GM18868 (cell line): Measurements from ENCODE around the gene FAM32A.

Experiments
- ATAC-seq: cut with Tn5 transposase; IDR thresholded peaks from one replicate; pipeline ENCODE4 v1.9.1; 2021; ENCODE audit warnings: mild to moderate bottlenecking, moderate library complexity; ENCODE audit not compliant: unreplicated experiment

Gene FAM32A

DNA sequence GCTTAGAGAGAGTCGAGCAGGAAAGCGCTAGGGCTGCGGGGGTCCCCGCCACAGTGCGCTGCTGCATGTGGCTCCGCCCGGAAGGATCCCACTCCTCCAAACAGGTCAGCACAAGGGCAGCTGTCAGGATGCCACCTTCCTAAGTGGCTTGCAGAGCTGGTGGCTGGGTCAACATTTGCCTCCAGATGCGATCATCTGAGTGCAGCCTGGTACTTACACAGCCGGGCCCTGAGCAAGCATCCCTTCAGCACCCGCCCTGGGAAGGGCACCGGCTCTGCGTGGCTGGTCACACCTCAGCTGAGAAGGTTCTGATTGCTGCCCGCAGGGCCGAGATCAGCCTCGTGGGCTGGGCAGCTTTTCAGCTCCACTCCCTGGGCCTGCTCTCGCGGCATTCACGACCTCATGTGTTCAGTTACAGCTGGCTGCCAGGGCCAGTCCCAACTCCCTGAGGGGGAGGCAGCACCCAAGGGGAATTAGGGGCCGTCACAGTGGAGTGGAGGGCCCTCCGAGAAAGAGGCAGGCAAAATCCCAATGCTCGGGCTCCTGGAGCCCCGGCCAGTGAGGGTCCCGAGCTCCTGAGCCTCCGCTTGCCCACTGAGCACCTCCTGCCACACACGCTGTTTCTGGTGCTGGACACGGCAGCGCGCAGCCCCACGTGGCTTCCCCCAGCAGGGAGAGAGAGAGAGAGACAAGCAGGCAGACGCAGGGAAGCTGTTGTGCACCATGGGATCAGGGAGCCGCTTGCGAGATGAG is 39.3 kb downstream of the FAM32A start:
- no peak for ATAC-seq

DNA sequence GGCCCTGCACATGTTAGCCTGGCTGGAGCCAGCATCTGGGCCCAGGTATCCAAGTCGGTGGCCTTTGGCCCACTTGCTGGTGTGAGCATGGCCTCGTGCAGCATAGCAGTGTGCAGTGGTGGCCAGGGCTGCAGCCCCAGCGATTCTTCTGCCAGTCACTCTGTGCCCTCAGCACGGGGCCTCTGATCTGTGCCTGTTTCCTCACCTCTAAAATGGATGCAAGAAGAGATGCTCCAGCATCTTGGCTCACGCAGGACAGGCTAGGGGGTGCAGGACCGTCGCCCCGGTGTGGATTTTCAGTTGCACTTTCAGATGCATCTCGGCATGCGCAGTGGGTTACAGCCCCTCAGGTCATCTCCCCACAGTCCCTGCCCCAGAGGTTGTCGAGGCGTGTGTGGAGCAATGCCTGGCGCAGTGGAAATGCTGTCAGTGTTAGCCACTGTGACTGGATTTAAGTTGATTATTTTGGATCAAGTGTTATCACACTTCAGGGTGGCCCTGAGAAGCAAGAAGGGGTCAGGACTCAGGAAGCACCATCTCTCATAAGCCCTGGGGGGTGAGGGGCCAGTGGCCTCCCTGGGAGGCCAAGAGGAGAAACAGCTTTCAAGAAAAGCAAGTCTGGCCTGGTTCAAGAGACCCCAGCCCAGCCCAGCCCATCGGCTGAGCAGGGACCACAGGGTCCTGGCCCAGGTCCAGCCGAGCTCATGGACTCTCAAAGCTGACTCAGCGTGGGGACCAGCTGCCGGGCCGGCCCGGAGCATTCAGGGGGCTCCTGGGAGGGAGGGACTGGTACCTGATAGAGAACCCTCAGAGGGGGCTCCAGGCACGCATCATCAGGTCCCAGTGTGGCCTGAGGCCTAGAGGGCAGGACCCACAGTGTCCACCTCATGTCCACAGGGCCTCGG is 40.3 kb downstream of the FAM32A start:
- no peak for ATAC-seq

DNA sequence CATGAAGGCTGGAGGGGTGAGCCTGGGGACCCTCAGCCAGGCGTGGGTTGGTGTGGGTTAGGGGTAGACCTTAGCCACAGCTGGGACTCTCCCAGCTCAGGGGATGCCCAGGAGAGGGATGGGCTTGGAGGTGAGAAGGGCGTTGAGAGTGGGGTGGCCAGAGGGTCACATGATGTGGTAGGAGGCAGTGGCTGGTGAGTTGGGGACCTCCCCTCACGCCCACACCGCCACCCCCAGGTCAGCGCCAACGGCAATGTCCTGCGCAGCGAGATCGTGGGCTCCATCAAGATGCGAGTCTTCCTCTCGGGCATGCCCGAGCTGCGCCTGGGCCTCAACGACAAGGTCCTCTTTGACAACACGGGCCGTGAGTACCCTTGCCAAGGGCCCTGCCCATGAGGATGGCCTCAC is 41.0 kb downstream of the FAM32A start:
- ATAC-seq = no peak

- no peak for ATAC-seq
Observed at GRCh38 chr19:16226878-16227836, 41.9 kb downstream of the FAM32A start.

DNA sequence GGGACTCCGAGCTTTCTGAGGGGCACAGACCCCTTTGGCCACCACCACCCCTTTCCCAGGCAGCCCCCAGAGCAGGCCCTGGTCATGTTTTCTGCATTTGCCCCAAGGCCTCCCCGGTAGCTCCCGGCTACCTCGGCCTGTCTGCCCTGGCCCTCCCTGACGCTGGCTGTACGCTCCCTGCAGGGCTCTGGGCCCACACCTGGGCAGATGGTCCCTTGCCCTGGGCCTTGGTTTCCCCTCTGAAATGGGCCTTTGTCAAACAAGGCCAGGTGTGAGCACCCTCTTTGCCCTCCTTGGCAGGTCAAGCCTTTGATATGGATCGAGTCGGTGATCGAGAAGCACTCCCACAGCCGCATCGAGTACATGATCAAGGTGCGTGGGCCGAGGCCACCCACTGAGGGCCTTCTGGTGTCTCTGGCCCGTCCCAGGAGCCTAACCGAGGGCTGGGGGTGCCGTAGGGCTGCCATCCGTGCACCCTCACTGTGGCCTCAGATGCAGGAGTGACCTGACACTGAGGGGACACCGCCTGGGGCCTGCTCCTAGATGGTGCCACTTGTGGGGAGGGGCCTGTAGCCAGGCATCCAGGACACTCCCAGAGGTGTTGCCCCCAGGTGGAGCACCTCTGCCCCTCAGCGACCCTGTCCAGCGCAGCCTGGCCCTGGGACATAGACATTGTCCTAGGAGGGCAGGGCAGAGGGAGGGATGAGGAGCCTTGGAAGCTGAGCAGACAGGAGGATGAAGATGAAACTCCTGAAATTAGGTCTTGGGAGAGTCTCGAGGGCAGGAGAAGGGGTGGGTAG is 42.8 kb downstream of the FAM32A start:
- no peak for ATAC-seq

DNA sequence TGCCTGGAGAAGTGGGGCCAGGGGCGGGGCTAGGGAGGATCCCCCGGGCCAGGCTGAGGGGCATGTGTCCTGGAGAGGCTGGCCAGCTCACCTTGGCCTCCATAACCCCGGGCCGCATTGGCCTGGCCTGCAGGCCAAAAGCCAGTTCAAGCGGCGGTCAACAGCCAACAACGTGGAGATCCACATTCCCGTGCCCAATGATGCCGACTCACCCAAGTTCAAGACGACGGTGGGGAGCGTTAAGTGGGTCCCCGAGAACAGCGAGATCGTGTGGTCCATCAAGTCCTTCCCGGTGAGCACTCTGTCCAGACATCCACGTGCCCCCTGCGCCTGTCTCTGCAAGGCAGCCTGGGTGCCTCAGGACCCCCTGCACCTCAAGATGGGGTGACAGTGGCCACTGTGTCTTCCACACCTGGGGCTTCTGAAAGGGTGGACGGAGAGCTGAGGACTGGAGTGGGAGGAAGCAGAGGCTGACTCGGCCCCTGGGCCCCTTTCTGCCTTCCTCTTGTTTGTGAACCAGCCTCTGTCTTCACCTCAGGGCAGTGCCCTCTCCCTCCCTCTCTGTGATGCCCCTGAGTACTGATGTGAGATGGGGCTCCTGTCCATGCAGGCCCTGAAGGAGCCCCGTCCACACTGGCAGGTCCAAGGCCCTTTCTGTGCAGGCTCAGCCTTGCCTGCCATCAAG is 43.6 kb downstream of the FAM32A start:
- ATAC-seq = no peak

DNA sequence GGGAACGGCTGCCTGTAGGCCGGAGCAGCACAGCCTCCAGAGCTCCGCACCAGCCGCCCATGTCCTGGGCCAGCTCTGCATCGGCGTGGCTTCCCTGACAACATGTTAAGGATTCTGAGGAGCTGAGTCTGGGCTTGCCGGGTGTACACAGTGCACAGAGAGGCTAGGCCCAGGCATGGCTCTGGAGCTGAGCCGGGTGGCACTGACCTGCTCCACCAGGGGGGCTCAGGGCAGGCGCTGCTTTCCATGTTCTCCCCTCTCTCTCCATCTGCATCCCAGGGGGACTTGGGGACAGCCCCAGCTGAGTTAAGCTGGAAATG is 44.1 kb downstream of the FAM32A start:
- no peak for ATAC-seq

DNA sequence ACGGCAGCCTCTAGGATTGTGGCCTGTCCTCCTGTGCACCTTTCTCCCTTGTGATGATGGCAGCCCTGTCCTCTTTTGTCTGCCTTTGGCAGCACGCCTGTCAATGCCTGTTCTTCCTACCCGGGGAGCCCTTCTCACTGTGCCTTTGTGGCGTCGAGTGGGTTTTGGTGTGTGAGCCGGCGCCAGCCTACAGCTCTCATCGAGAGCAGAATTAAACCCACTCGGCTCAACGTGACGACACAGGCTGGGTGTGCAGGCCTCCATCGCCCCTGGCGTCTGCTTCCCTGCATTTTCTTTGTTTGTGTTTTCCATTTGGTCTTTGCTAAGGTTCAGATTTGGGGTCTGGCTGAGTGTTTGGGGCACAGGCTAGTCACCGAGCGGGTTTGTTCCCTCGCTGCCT is 46.9 kb downstream of the FAM32A start:
- ATAC-seq = no peak

GRCh38 chr19:16232568-16232967 is 47.4 kb downstream of the FAM32A start:
- no peak for ATAC-seq

GRCh38 chr19:16233081-16233776 is 48.0 kb downstream of the FAM32A start:
- no peak for ATAC-seq

GRCh38 chr19:16233836-16234551 is 48.8 kb downstream of the FAM32A start:
- ATAC-seq = no peak

- ATAC-seq = no peak
Observed at GRCh38 chr19:16234552-16235445, 49.6 kb downstream of the FAM32A start.

DNA sequence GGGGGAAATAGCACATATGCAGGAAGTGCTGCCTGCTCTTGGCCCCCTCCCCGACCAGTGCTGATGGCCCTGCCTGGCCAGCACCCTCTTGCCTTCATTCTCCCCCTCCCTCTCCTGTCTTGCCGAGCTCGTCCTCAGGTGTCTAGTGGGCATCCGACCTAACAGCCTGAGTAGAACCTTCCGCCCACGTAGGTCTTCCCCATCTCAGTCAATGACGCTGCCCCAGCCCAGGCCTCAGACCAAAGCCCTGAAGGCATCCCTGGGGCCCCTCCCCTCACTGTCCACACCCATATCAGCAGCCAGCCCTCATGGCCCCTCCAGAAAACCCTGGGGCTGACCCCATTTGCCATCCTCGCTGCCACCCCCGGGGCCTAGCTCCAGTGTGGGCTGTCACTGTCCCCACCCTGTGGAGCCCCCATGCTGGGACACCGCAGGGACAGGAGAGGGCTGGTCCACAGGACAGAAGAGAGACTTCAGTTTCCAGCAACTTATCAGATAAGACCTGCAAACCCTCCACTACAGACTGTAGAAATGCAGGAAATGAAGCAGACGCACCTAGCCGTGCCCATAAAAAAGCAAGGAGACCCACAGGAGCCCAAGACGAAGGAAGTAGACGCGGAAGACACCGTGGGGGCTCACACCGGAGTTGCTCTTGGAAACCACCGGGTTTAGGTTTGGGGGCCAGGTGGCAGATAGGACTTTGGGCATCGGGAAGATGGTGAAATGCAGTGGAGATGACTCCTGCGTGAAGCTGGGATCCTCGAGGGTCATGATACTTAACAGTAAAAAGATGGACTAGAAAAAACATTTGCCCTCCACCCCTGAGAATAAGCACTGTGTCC is 50.8 kb downstream of the FAM32A start:
- no peak for ATAC-seq
